Loucy (cell line): ENCODE results near the gene PALM3.

Source experiments
- H2AFZ ChIP-seq: fragments of 200-600 bp; sonication (generic); 2 replicates; pipeline ENCODE4 v1.6.0; 2016; ENCODE audit warnings: antibody characterized with exemption, mild to moderate bottlenecking, low read length, moderate library complexity
- H3F3A ChIP-seq: fragments of 200-600 bp; 2 replicates; pipeline ENCODE4 v1.6.0; 2016; ENCODE audit warnings: antibody characterized with exemption, low read depth, mild to moderate bottlenecking
- H3K27me3 ChIP-seq: fragments of 200-600 bp; sonication (generic); 2 replicates; pipeline ENCODE4 v1.6.1; 2014; ENCODE audit warnings: low read length, mild to moderate bottlenecking; ENCODE audit not compliant: insufficient read depth, poor library complexity, severe bottlenecking
- H3K36me3 ChIP-seq: fragments of 200-600 bp; sonication (generic); 2 replicates; pipeline ENCODE4 v1.6.1; 2016; ENCODE audit warnings: low read length; ENCODE audit not compliant: insufficient read depth
- H3K4me1 ChIP-seq: fragments of 200-600 bp; sonication (generic); 2 replicates; pipeline ENCODE4 v1.5.1; 2014; ENCODE audit warnings: low read length, mild to moderate bottlenecking; ENCODE audit not compliant: insufficient read depth, poor library complexity, severe bottlenecking
- H3K4me2 ChIP-seq: fragments of 200-600 bp; sonication (generic); 2 replicates; pipeline ENCODE4 v1.6.0; 2014; ENCODE audit warnings: antibody characterized with exemption, low read length, low read depth, mild to moderate bottlenecking; ENCODE audit not compliant: poor library complexity, severe bottlenecking
- H3K4me3 ChIP-seq: fragments of 200-600 bp; sonication (generic); 2 replicates; pipeline ENCODE4 v1.5.1; 2014; ENCODE audit warnings: low read length, mild to moderate bottlenecking, mixed read lengths; ENCODE audit not compliant: poor library complexity, severe bottlenecking
- H3K79me2 ChIP-seq: fragments of 200-600 bp; sonication (generic); 2 replicates; pipeline ENCODE4 v1.6.1; 2014; ENCODE audit warnings: low read length; ENCODE audit not compliant: insufficient read depth
- H3K9ac ChIP-seq: fragments of 200-600 bp; sonication (generic); 2 replicates; pipeline ENCODE4 v1.6.0; 2014; ENCODE audit warnings: mild to moderate bottlenecking, low read depth, low read length, moderate library complexity; ENCODE audit not compliant: poor library complexity, severe bottlenecking
- H3K9me2 ChIP-seq: fragments of 200-600 bp; sonication (generic); replicated peaks from 2 replicates; pipeline ENCODE4 v1.6.1; 2016; ENCODE audit warnings: low read depth, low read length, mixed read lengths
- H3K9me3 ChIP-seq: fragments of 200-600 bp; sonication (generic); 2 replicates; pipeline ENCODE4 v1.6.1; 2014; ENCODE audit warnings: mild to moderate bottlenecking, antibody characterized with exemption, low read length, low read depth; ENCODE audit not compliant: insufficient read depth
- H4K20me1 ChIP-seq: fragments of 200-600 bp; sonication (generic); 2 replicates; pipeline ENCODE4 v1.6.0; 2014; ENCODE audit warnings: antibody characterized with exemption, low read length, mild to moderate bottlenecking; ENCODE audit not compliant: insufficient read depth, poor library complexity, severe bottlenecking
- CTCF ChIP-seq: fragments of 200-600 bp; sonication (generic); conservative IDR thresholded peaks from 2 replicates; pipeline ENCODE4 v1.5.1; 2014; ENCODE audit warnings: mild to moderate bottlenecking, antibody characterized with exemption, low read length
- EZH2phosphoT487 ChIP-seq: fragments of 200-600 bp; IDR thresholded peaks from 2 replicates; pipeline ENCODE4 v1.6.1; 2018; ENCODE audit warnings: antibody characterized with exemption, mild to moderate bottlenecking, moderate library complexity, borderline replicate concordance

The PALM3 gene

GRCh38 chr19:14019100-14019499, 42.8 kb downstream of the PALM3 start:
- Histone ChIP-seq H3K9me2 (no peaks in the 10 kb centered on the region), H3K79me2 (no peaks in the 10 kb centered on the region), H3K4me1 (peaks cover 9% of the 10 kb centered on the region), H3K4me2 (no peak overlapping the region), H3K27me3 (no peaks in the 10 kb centered on the region), H3K36me3 (no peaks in the 10 kb centered on the region), H4K20me1 (no peaks in the 10 kb centered on the region), H2AFZ (no peak overlapping the region), H3F3A (no peaks in the 10 kb centered on the region; the same call in 1 of the 2 replicates), H3K9ac (no peak overlapping the region), H3K9me3 (no peaks in the 10 kb centered on the region), H3K4me3 (no peak overlapping the region)
- TF ChIP-seq CTCF (no peak), EZH2phosphoT487 (no peak)

GRCh38 chr19:14015524-14016035, 46.3 kb downstream of the PALM3 start:
- no peaks in the 10 kb centered on the region for H3K79me2 ChIP-seq
- no peaks in the 10 kb centered on the region for H3K9me2 ChIP-seq
- H3F3A ChIP-seq, result no peaks in the 10 kb centered on the region; the same call in 1 of the 2 replicates
- TF ChIP-seq EZH2phosphoT487 (no peak), CTCF (no peak)
- H3K9me3 ChIP-seq, result no peaks in the 10 kb centered on the region
- H3K4me2 ChIP-seq, result peak overlapping the region; percentile 9
- H3K36me3 ChIP-seq, result no peaks in the 10 kb centered on the region
- H3K4me3 ChIP-seq, result no peak overlapping the region
- H2AFZ ChIP-seq, result no peak overlapping the region
- no peaks in the 10 kb centered on the region for H3K27me3 ChIP-seq
- peaks cover 5% of the 10 kb centered on the region for H3K4me1 ChIP-seq
- H4K20me1 ChIP-seq, result no peaks in the 10 kb centered on the region
- peak overlapping the region; percentile 29 for H3K9ac ChIP-seq

- H3K9me3 ChIP-seq, result no peaks in the 10 kb centered on the region
- H3K79me2 ChIP-seq, result no peaks in the 10 kb centered on the region
- no peaks in the 10 kb centered on the region for H3K9me2 ChIP-seq
- H3K4me2 ChIP-seq, result no peak overlapping the region
- H4K20me1 ChIP-seq, result no peaks in the 10 kb centered on the region
- no peak overlapping the region for H3K9ac ChIP-seq
- TF ChIP-seq EZH2phosphoT487 (no peak), CTCF (no peak)
- H2AFZ ChIP-seq, result no peak overlapping the region
- H3K27me3 ChIP-seq, result no peaks in the 10 kb centered on the region
- H3K4me3 ChIP-seq, result no peak overlapping the region
- peaks cover 5% of the 10 kb centered on the region for H3K4me1 ChIP-seq
- H3F3A ChIP-seq, result no peaks in the 10 kb centered on the region
- no peaks in the 10 kb centered on the region for H3K36me3 ChIP-seq
Observed at GRCh38 chr19:14012378-14012915, 49.4 kb downstream of the PALM3 start.
